Neural cell (in vitro differentiated cells): ENCODE data around the gene HACE1. TPM values are rescaled to one million over a fixed set of nuclear protein-coding genes. Genes with fewer than 3 reads are reported as not detected.

Experiments used
- H2AFZ ChIP-seq: fragments of 200-600, 300-800 bp; sonication (generic), shearing (Covaris generic); 2 replicates; pipeline ENCODE4 v1.6.0; 2014; ENCODE audit warnings: low read depth, mild to moderate bottlenecking, antibody characterized with exemption, low read length, moderate library complexity
- H3F3A ChIP-seq: fragments of 200-600 bp; shearing (Covaris generic); 2 replicates; pipeline ENCODE4 v1.6.1; 2016; ENCODE audit warnings: mild to moderate bottlenecking, moderate library complexity, mixed read lengths, antibody characterized with exemption, low read length; ENCODE audit not compliant: insufficient read depth, poor library complexity, severe bottlenecking
- H3K27ac ChIP-seq: fragments of 200-600, 300-800 bp; sonication (generic), shearing (Covaris generic); 2 replicates; pipeline ENCODE4 v1.5.1; 2014; ENCODE audit warnings: mild to moderate bottlenecking, low read length, moderate library complexity
- H3K27me3 ChIP-seq: fragments of 300-800, 200-600 bp; sonication (generic), shearing (Covaris generic); 2 replicates; pipeline ENCODE4 v1.6.0; 2014; ENCODE audit warnings: mild to moderate bottlenecking, low read depth, low read length, moderate library complexity; ENCODE audit not compliant: insufficient read depth
- H3K36me3 ChIP-seq: fragments of 300-800, 200-600 bp; sonication (generic), shearing (Covaris generic); 2 replicates; pipeline ENCODE4 v1.5.1; 2014; ENCODE audit warnings: mild to moderate bottlenecking, antibody characterized with exemption, low read length, moderate library complexity; ENCODE audit not compliant: insufficient read depth
- H3K4me2 ChIP-seq: fragments of 300-800, 200-600 bp; sonication (generic), shearing (Covaris generic); 2 replicates; pipeline ENCODE4 v1.6.0; 2014; ENCODE audit warnings: mild to moderate bottlenecking, low read length
- H3K4me3 ChIP-seq: fragments of 300-800, 200-600 bp; sonication (generic), shearing (Covaris generic); 2 replicates; pipeline ENCODE4 v1.5.1; 2014; ENCODE audit warnings: mild to moderate bottlenecking, low read length, moderate library complexity
- H3K79me2 ChIP-seq: fragments of 200-600 bp; shearing (Covaris generic); replicated peaks from 2 replicates; pipeline ENCODE4 v1.6.0; 2014; ENCODE audit warnings: mild to moderate bottlenecking, low read length, moderate library complexity; ENCODE audit not compliant: insufficient read depth
- H3K9ac ChIP-seq: fragments of 300-800, 200-600 bp; sonication (generic), shearing (Covaris generic); 2 replicates; pipeline ENCODE4 v1.6.1; 2016; ENCODE audit warnings: mild to moderate bottlenecking, low read length, mixed read lengths
- H3K9me2 ChIP-seq: fragments of 200-600 bp; shearing (Covaris generic); 2 replicates; pipeline ENCODE4 v1.6.1; 2016; ENCODE audit warnings: mild to moderate bottlenecking, low read length, mixed read lengths; ENCODE audit not compliant: insufficient read depth
- H3K9me3 ChIP-seq: fragments of 200-600, 300-800 bp; sonication (generic), shearing (Covaris generic); 2 replicates; pipeline ENCODE4 v1.6.1; 2016; ENCODE audit warnings: mild to moderate bottlenecking, mixed run types, low read length, moderate library complexity, mixed read lengths
- H4K20me1 ChIP-seq: fragments of 200-600 bp; shearing (Covaris generic); 2 replicates; pipeline ENCODE4 v1.6.1; 2016; ENCODE audit warnings: mild to moderate bottlenecking, mixed run types; ENCODE audit not compliant: insufficient read depth
- EP300 ChIP-seq: fragments of 450-650 bp; conservative IDR thresholded peaks from 2 replicates; pipeline ENCODE4 v1.6.1; 2014; ENCODE audit warnings: antibody characterized with exemption, mild to moderate bottlenecking, moderate library complexity; ENCODE audit not compliant: poor library complexity, severe bottlenecking
- EZH2 ChIP-seq: fragments of 200-600, 300-800 bp; shearing (Covaris generic), sonication (generic); IDR thresholded peaks from 2 replicates; pipeline ENCODE4 v1.6.1; 2014; ENCODE audit warnings: antibody characterized with exemption, low read length, borderline replicate concordance, mild to moderate bottlenecking; ENCODE audit not compliant: insufficient read depth, poor library complexity, severe bottlenecking
- MXI1 ChIP-seq: fragments of 450-650 bp; conservative IDR thresholded peaks from 2 replicates; pipeline ENCODE4 v1.6.1; 2014; ENCODE audit warnings: antibody characterized with exemption, mild to moderate bottlenecking; ENCODE audit not compliant: poor library complexity, severe bottlenecking
- POLR2AphosphoS5 ChIP-seq: IDR thresholded peaks from 2 replicates; pipeline ENCODE4 v1.6.1; 2012
- RAD21 ChIP-seq: fragments of 450-650 bp; conservative IDR thresholded peaks from 2 replicates; pipeline ENCODE4 v1.6.1; 2014; ENCODE audit warnings: antibody characterized with exemption, mild to moderate bottlenecking, moderate library complexity
- SMC3 ChIP-seq: fragments of 450-650 bp; conservative IDR thresholded peaks from 2 replicates; pipeline ENCODE4 v1.6.1; 2014; ENCODE audit warnings: antibody characterized with exemption, mild to moderate bottlenecking, moderate library complexity; ENCODE audit not compliant: poor library complexity
- TAF1 ChIP-seq: IDR thresholded peaks from 2 replicates; pipeline ENCODE4 v1.6.1; 2012; ENCODE audit warnings: low read depth
- polyA plus RNA-seq: library from polyadenylated mRNA; depleted of rRNA; stranded (reverse); fragments of >200 nt; gene quantifications from 2 replicates; pipeline ENCODE4 v1.2.3, GENCODE V29; 2014
- TF ChIP-seq, protein P1 (sequence below): fragments of 450-650 bp; IDR thresholded peaks from 2 replicates; pipeline ENCODE4 v1.5.1; 2014; ENCODE audit warnings: antibody characterized with exemption, mild to moderate bottlenecking, moderate library complexity; ENCODE audit not compliant: poor library complexity, severe bottlenecking
- TF ChIP-seq, protein P2 (sequence below): IDR thresholded peaks from 2 replicates; pipeline ENCODE4 v1.6.1; 2012; ENCODE audit warnings: borderline replicate concordance

HACE1 gene
- polyA plus RNA-seq, 1 donor from 2014 or later = 70.6 TPM

- no peak overlapping the region for H3K9ac ChIP-seq
- H3K27me3 ChIP-seq = no peaks in the 10 kb centered on the region
- no peaks in the 10 kb centered on the region for H4K20me1 ChIP-seq
- no peak overlapping the region for H2AFZ ChIP-seq
- no peak overlapping the region for H3K4me3 ChIP-seq
- no peaks in the 10 kb centered on the region for H3K79me2 ChIP-seq
- H3K9me3 ChIP-seq = no peaks in the 10 kb centered on the region
- no peaks in the 10 kb centered on the region for H3F3A ChIP-seq
- no peak overlapping the region for H3K27ac ChIP-seq
- H3K36me3 ChIP-seq = no peaks in the 10 kb centered on the region
- H3K9me2 ChIP-seq = no peaks in the 10 kb centered on the region
- H3K4me2 ChIP-seq = no peak overlapping the region
- no peak for TF ChIP-seq RAD21
- no peak for TF ChIP-seq SMC3
- TF ChIP-seq TAF1 = no peak
- no peak for TF ChIP-seq MXI1
- TF ChIP-seq, protein P1, sequence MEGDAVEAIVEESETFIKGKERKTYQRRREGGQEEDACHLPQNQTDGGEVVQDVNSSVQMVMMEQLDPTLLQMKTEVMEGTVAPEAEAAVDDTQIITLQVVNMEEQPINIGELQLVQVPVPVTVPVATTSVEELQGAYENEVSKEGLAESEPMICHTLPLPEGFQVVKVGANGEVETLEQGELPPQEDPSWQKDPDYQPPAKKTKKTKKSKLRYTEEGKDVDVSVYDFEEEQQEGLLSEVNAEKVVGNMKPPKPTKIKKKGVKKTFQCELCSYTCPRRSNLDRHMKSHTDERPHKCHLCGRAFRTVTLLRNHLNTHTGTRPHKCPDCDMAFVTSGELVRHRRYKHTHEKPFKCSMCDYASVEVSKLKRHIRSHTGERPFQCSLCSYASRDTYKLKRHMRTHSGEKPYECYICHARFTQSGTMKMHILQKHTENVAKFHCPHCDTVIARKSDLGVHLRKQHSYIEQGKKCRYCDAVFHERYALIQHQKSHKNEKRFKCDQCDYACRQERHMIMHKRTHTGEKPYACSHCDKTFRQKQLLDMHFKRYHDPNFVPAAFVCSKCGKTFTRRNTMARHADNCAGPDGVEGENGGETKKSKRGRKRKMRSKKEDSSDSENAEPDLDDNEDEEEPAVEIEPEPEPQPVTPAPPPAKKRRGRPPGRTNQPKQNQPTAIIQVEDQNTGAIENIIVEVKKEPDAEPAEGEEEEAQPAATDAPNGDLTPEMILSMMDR = no peak
- TF ChIP-seq POLR2AphosphoS5 = no peak
- no peak for TF ChIP-seq EZH2
- TF ChIP-seq EP300 = no peak
- TF ChIP-seq, protein P2, sequence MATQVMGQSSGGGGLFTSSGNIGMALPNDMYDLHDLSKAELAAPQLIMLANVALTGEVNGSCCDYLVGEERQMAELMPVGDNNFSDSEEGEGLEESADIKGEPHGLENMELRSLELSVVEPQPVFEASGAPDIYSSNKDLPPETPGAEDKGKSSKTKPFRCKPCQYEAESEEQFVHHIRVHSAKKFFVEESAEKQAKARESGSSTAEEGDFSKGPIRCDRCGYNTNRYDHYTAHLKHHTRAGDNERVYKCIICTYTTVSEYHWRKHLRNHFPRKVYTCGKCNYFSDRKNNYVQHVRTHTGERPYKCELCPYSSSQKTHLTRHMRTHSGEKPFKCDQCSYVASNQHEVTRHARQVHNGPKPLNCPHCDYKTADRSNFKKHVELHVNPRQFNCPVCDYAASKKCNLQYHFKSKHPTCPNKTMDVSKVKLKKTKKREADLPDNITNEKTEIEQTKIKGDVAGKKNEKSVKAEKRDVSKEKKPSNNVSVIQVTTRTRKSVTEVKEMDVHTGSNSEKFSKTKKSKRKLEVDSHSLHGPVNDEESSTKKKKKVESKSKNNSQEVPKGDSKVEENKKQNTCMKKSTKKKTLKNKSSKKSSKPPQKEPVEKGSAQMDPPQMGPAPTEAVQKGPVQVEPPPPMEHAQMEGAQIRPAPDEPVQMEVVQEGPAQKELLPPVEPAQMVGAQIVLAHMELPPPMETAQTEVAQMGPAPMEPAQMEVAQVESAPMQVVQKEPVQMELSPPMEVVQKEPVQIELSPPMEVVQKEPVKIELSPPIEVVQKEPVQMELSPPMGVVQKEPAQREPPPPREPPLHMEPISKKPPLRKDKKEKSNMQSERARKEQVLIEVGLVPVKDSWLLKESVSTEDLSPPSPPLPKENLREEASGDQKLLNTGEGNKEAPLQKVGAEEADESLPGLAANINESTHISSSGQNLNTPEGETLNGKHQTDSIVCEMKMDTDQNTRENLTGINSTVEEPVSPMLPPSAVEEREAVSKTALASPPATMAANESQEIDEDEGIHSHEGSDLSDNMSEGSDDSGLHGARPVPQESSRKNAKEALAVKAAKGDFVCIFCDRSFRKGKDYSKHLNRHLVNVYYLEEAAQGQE = no peak
Observed at GRCh38 chr6:104814743-104815142, 45.0 kb downstream of the HACE1 start.

DNA sequence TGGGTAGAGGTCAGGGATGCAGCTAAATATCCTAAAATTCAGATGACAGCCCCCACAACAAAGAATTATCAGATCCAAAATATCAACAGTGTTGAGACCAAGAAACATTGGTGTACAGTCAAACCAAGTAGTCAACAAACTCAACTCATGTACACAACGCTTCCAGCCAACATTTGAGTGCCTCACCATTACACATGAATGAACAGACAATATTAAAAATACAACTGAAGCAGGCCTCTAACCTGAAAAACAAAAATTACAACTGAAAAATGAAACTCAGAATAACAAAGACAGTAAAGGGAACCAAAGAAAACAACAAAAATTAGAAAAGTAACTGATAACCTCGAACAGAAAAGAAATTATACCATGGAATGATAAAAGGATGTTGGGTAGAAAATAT lies 46.2 kb downstream of the HACE1 start:
- no peak for TF ChIP-seq EZH2
- no peak for TF ChIP-seq EP300
- TF ChIP-seq, protein P2 = no peak
- TF ChIP-seq, protein P1 = no peak
- no peak for TF ChIP-seq POLR2AphosphoS5
- TF ChIP-seq SMC3 = no peak
- Histone ChIP-seq H3K27me3 (no peaks in the 10 kb centered on the region), H3K9me3 (no peaks in the 10 kb centered on the region), H3K27ac (no peak overlapping the region), H4K20me1 (no peaks in the 10 kb centered on the region), H3K9me2 (no peaks in the 10 kb centered on the region), H3K36me3 (no peaks in the 10 kb centered on the region), H3K4me3 (no peak overlapping the region), H3F3A (no peaks in the 10 kb centered on the region), H3K9ac (no peak overlapping the region), H2AFZ (no peak overlapping the region), H3K79me2 (no peaks in the 10 kb centered on the region), H3K4me2 (no peak overlapping the region)
